HCEC 1CT (cell line): ENCODE results near the gene PPDPF.
"Not testable (repeated sequence)": the region's sequence is repeated elsewhere in the genome, so short reads cannot be mapped to it uniquely, and the experiment has no call there.

Source experiments
- DNase-seq: peaks from one replicate; pipeline ENCODE4 v3.0.0-alpha.2; 2017

Gene PPDPF

GRCh38 chr20:63567386-63568169 lies 47.0 kb downstream of the PPDPF start:
- no peak for DNase-seq

GRCh38 chr20:63568170-63568981 lies 47.8 kb downstream of the PPDPF start:
- DNase-seq = no peak

- DNase-seq = no peak
These were observed 48.7 kb downstream of the PPDPF start for GRCh38 chr20:63568986-63569949.

GRCh38 chr20:63570281-63571086 lies 49.9 kb downstream of the PPDPF start:
- DNase-seq = no peak

- DNase-seq = not testable (repeated sequence)
These were observed 50.5 kb downstream of the PPDPF start for GRCh38 chr20:63571087-63571478.
